Right atrium auricular region (tissue), 2 donors: ENCODE measurements around the gene RABL3. TPM values are rescaled to one million over a fixed set of nuclear protein-coding genes. Genes with fewer than 3 reads are reported as not detected.
"Not testable (repeated sequence)": the region's sequence is repeated elsewhere in the genome, so short reads cannot be mapped to it uniquely, and the experiment has no call there.

Source experiments
- DNase-seq: peaks from one replicate; pipeline ENCODE4 v3.0.0-alpha.2; 2019; ENCODE audit warnings: low spot score
- H3K27ac ChIP-seq, 2 donors: fragments of 200-600 bp; sonication (generic); 1 replicate in 1 of 2; 2 replicates in 1 of 2; pipeline ENCODE4 v1.5.1; 2016 to 2019
- H3K27me3 ChIP-seq, 2 donors: fragments of 200-600 bp; sonication (generic); one replicate each; pipeline versions ENCODE4 v1.5.1 to v1.6.0; 2017 to 2019
- H3K36me3 ChIP-seq: fragments of 200-600 bp; sonication (generic); one replicate; pipeline ENCODE4 v1.5.1; 2016
- H3K4me1 ChIP-seq, 2 donors: fragments of 200-600 bp; sonication (generic); one replicate each; pipeline versions ENCODE4 v1.5.1 to v1.6.0; 2017 to 2019
- H3K4me3 ChIP-seq, 2 donors: fragments of 200-600 bp; sonication (generic); 1 replicate in 1 of 2; 2 replicates in 1 of 2; pipeline ENCODE4 v1.5.1; 2017 to 2019; ENCODE audit warnings: mild to moderate bottlenecking in 1 of 2, moderate library complexity in 1 of 2
- H3K9me3 ChIP-seq, 2 donors: fragments of 200-600 bp; sonication (generic); one replicate each; pipeline ENCODE4 v1.5.1; 2019
- total RNA-seq, 2 donors: library from RNA; depleted of rRNA; stranded (reverse); fragments of >200 nt; gene quantifications; one replicate each; pipeline ENCODE4 v1.1.0, GENCODE V29; 2016
- TF ChIP-seq, protein P1 (sequence below), 2 donors: fragments of 200-600 bp; sonication (generic); IDR thresholded peaks; one replicate each; pipeline ENCODE4 v1.5.1; 2019; ENCODE audit warnings: antibody characterized with exemption in 2 of 2

The RABL3 gene
- total RNA-seq, 2 donors from 2014 or later: 7.6 to 14.2 TPM

DNA sequence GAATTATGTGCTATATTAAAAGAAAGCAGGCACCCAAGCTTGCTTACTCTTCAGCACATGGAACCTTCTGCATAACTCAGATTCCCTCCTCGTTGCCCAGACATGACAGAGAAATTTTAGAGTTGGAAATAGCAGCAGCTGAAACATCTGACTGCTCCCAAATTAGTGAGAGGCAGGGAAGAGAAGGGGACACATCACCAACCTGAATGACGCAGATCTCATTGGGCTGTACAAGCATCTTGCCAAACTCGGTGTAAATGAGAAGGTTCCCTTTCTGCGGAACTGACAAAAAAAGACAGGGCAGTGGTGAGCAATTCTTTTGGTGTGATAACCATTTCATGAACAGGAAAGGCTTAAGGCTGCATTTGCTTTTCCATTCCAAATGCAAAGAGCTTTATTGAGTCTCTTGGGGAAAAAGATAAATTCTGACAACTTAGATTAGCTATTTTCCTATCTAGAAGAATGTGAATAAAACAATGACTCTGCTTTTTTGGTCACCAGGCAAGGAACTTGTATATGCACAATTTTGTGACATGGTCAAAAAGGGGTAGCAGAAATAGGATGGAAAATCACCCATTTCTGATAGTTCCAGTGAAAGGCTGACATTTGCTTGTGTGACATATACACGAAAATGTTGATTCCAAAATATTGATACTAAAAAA, 95.4 kb downstream of the RABL3 start:
- no peak overlapping the region for H3K27ac ChIP-seq
- DNase-seq: no peak
- no peaks in the 10 kb centered on the region for H3K9me3 ChIP-seq
- no peaks in the 10 kb centered on the region for H3K27me3 ChIP-seq
- H3K4me1 ChIP-seq: no peaks in the 10 kb centered on the region
- H3K4me3 ChIP-seq: no peak overlapping the region
- TF ChIP-seq, protein P1, sequence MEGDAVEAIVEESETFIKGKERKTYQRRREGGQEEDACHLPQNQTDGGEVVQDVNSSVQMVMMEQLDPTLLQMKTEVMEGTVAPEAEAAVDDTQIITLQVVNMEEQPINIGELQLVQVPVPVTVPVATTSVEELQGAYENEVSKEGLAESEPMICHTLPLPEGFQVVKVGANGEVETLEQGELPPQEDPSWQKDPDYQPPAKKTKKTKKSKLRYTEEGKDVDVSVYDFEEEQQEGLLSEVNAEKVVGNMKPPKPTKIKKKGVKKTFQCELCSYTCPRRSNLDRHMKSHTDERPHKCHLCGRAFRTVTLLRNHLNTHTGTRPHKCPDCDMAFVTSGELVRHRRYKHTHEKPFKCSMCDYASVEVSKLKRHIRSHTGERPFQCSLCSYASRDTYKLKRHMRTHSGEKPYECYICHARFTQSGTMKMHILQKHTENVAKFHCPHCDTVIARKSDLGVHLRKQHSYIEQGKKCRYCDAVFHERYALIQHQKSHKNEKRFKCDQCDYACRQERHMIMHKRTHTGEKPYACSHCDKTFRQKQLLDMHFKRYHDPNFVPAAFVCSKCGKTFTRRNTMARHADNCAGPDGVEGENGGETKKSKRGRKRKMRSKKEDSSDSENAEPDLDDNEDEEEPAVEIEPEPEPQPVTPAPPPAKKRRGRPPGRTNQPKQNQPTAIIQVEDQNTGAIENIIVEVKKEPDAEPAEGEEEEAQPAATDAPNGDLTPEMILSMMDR (IDR thresholded peaks at IDR 0.05): no peak
- H3K36me3 ChIP-seq: no peaks in the 10 kb centered on the region

DNA sequence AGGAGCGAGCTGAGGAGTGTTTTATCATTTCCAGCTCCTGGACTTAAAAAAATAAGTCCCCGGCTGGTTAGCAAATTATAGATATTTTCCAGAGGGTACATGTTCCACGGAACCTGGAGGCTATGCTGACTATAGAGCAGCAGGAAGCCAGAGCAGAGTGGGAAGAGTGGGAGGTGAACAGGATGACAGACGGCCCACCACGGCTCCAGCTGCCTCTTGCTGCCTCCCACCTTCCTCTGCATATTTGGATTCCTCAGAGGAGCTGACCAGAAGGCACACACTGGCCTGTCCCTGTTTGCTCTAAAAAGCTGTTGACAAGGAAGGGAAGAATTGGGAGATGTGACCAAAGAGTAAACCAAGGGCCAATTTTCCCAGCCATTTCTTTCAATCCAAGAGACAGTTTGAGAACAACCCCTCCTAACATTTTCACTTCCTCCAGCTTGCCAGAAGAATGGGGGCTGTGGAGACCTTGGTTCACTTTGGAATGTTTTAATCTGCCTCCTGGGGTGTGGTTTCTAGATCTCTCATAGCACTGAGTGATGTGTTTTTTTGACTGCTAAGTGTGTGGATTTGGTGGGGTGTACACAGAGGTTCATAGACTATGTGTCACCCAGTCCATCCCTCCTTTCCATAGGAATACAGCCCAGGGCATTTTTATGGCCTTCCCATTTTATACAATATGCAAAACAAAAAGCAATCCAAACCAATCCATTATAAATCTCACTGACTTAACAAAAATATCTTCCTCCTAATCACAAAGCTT, 97.1 kb downstream of the RABL3 start:
- no peaks in the 10 kb centered on the region for H3K36me3 ChIP-seq
- no peaks in the 10 kb centered on the region for H3K27me3 ChIP-seq
- TF ChIP-seq, protein P1 (IDR thresholded peaks at IDR 0.05): no peak
- no peak for DNase-seq
- no peak overlapping the region for H3K4me3 ChIP-seq
- no peaks in the 10 kb centered on the region for H3K4me1 ChIP-seq
- no peak overlapping the region for H3K27ac ChIP-seq
- H3K9me3 ChIP-seq: no peaks in the 10 kb centered on the region

DNA sequence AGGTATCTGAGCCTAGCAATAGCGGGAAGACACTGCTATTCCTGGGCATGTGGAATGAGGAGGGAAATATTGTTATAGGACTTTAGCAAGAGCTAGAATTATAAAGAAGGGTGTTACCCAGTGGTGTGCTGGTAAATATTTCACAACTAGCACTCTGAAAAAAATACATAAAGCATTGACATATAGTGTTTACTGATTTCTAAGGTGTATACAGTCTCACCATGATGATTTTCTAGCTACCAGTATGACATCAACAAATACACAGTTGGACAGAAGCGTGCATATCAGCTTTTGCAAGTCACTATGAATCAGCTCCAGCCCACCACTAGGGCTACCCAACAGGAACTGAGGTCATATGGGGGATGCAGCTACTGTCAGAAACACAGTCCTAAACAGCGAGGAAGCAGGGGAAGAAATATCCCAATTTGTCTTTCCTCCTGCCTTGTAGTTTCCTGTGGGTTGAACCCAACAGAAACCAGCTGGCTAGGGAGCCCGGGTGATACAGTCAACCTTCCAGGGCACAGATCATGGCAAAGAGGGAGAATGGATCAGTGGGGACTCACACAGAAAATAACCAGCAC, 99.9 kb downstream of the RABL3 start:
- DNase-seq: no peak
- Histone ChIP-seq H3K27me3 (no peaks in the 10 kb centered on the region), H3K4me3 (no peak overlapping the region), H3K27ac (no peak overlapping the region), H3K36me3 (no peaks in the 10 kb centered on the region), H3K4me1 (no peaks in the 10 kb centered on the region), H3K9me3 (no peaks in the 10 kb centered on the region)
- TF ChIP-seq, protein P1 (IDR thresholded peaks at IDR 0.05): no peak

DNA sequence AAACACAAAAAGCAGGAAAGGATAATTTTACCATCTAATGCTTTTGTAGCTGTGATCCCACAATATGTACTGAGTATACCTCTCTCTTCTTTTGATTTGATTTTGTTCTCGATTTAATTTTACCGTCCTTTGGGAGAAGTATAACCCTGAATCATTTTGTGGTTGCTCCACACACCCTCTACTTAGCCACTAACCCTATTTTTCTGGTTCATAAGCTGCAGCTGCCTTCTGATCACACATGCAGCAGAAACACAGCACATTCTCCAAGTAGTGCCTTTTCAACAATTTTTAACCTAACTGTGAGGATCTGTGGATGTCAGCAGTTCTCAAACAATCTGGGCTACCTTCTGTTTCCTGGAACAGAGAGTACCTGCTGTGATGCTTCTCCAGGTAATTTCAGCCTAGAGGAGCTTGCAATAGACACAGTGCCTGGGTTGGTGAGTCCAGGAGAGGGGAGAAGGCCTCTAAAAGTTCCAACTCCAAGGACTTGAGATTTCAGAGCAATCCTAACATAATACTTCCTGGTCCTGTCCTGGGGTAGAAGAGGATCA, 100.5 kb downstream of the RABL3 start:
- DNase-seq: no peak
- TF ChIP-seq, protein P1 (IDR thresholded peaks at IDR 0.05): no peak
- Histone ChIP-seq H3K27ac (no peak overlapping the region), H3K4me3 (no peak overlapping the region), H3K9me3 (no peaks in the 10 kb centered on the region), H3K36me3 (no peaks in the 10 kb centered on the region), H3K4me1 (no peaks in the 10 kb centered on the region), H3K27me3 (no peaks in the 10 kb centered on the region)

DNA sequence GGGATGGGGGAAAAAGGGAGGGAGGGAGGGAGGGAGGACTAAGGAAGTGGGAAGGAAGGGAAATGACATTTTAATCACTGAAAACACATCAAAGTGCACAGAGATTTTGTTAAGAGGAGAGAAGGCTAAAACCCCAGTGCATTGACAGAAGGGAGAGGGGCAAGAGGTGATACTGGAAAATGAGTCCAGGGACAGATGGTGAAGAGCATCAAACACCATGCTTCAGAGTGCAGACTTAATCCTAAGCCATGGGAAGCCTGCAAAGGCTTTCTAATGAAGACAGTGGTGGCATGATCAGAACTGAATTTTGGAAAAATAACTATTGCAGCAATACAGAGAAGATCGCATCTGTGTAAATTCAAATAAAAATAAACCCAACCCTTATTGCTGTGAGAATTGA, 102.1 kb downstream of the RABL3 start:
- no peak overlapping the region for H3K27ac ChIP-seq
- no peak for DNase-seq
- H3K4me3 ChIP-seq: no peak overlapping the region
- H3K4me1 ChIP-seq: no peaks in the 10 kb centered on the region
- TF ChIP-seq, protein P1 (IDR thresholded peaks at IDR 0.05): no peak
- H3K27me3 ChIP-seq: no peaks in the 10 kb centered on the region
- no peaks in the 10 kb centered on the region for H3K9me3 ChIP-seq
- no peaks in the 10 kb centered on the region for H3K36me3 ChIP-seq

DNA sequence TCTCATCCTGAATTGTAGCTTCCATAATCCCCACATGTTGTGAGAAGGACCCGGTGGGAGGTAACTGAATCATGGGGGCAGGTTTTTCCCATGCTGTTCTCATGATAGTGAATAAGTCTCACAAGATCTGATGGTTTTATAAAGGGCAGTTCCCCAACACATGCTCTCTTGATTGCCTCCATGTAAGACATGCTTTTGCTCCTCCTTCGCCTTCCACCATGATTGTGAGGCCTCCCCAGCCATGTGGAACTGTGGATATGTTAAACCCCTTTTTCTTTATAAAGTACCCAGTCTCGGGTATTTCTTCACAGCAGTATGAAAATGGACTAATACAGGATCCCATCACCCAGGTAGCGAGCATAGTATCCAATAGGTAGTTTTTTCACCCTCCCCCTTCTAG, 103.5 kb downstream of the RABL3 start:
- H3K4me1 ChIP-seq: not testable (repeated sequence)

More for the DNA sequence above, 103.5 kb downstream of the RABL3 start:
- not testable (repeated sequence) for DNase-seq, H3K9me3 ChIP-seq, H3K27me3 ChIP-seq, H3K36me3 ChIP-seq, H3K27ac ChIP-seq, H3K4me3 ChIP-seq
